Measurements from ENCODE around the gene UGT8. TPM values are rescaled to one million over a fixed set of nuclear protein-coding genes. Genes with fewer than 3 reads are reported as not detected.

UGT8 gene
- total RNA-seq, 1 donor from 2014 or later: 1.2 TPM

DNA sequence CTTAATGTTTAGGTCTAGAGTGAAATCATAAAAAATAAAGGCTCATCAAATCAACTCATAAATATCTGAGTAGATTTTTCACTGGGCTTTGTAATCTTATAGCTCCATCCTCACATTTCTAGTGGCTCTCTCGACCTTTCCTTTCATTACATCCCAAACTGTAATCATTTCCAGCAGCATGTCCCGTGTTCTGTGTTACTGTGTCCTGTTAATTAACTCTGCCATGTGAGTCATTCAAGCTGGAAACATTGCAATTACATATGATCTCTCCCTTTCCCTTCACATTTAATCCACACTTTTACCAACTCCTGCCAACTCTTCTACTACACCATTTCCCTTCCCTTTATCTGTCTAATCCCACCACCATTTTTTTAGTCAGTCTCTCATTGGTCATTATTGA, 75.5 kb downstream of the UGT8 start:
- Histone ChIP-seq H3K27me3 (ENCODE audit: low read depth) (no peaks in the 10 kb centered on the region), H3K36me3 (no peaks in the 10 kb centered on the region), H3K4me3 (no peak overlapping the region), H3K9me3 (no peaks in the 10 kb centered on the region), H3K27ac (no peak overlapping the region), H3K4me1 (no peaks in the 10 kb centered on the region)
- intact Hi-C loops (cut with DNase I): no loop called here
- no peak for DNase-seq
- TF ChIP-seq, protein P1, sequence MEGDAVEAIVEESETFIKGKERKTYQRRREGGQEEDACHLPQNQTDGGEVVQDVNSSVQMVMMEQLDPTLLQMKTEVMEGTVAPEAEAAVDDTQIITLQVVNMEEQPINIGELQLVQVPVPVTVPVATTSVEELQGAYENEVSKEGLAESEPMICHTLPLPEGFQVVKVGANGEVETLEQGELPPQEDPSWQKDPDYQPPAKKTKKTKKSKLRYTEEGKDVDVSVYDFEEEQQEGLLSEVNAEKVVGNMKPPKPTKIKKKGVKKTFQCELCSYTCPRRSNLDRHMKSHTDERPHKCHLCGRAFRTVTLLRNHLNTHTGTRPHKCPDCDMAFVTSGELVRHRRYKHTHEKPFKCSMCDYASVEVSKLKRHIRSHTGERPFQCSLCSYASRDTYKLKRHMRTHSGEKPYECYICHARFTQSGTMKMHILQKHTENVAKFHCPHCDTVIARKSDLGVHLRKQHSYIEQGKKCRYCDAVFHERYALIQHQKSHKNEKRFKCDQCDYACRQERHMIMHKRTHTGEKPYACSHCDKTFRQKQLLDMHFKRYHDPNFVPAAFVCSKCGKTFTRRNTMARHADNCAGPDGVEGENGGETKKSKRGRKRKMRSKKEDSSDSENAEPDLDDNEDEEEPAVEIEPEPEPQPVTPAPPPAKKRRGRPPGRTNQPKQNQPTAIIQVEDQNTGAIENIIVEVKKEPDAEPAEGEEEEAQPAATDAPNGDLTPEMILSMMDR (IDR thresholded peaks at IDR 0.05): no peak
- no peak for ATAC-seq

DNA sequence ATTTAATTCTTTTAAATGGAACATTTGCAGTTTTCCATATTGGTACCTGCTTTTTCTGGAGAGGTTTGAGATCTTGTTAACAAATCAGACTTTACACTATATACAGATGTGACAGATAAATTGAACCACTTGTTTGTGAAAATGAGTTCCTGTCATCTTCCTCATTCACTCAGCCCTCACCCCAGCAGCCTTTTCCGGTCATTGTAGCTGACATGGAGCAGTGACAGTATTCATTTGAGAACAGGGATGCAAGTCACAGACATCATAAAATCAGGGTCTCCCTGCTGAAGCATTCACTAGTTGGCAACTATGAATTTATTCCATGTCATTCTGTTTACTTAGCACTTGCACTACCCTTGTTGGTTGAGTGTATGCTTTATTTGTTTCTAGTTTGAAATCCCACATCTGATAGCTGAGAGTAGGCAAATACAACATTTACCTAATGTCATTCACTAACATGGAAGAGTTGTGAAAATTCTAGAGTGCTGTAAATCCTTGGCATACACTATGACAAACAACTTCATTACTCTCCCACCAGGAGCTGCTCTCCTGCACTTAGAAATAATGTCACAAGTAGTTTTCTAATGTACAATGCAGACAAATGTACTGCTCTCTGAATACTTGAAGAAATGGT, 78.9 kb downstream of the UGT8 start:
- no peak overlapping the region for H3K4me3 ChIP-seq
- DNase-seq: no peak
- no peaks in the 10 kb centered on the region for H3K4me1 ChIP-seq
- no peaks in the 10 kb centered on the region for H3K27me3 ChIP-seq (ENCODE audit: low read depth)
- H3K9me3 ChIP-seq: no peaks in the 10 kb centered on the region
- no peaks in the 10 kb centered on the region for H3K36me3 ChIP-seq
- TF ChIP-seq, protein P1 (IDR thresholded peaks at IDR 0.05): no peak
- ATAC-seq: no peak
- H3K27ac ChIP-seq: no peak overlapping the region
- intact Hi-C loops (cut with DNase I): no loop called here

DNA sequence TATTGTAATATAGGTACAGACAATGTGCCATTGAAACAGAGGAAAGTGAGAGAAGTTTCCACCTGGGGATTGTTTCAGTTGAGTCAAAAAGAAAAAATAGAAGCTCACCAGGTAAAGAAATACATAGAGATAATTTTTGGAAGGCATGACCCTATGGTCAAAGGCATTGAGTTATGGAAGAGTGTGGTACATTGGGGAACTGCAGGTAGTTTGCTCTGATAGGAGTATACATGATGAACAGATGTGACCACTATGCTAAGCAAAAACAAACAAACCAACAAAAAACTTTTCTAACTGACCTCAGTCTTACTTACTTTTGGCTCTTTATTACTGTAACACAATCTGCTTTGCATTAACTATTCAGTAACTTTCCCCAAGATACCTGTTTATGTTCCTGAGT, 85.9 kb downstream of the UGT8 start:
- no peaks in the 10 kb centered on the region for H3K4me1 ChIP-seq
- no peaks in the 10 kb centered on the region for H3K27me3 ChIP-seq (ENCODE audit: low read depth)
- no peaks in the 10 kb centered on the region for H3K9me3 ChIP-seq
- intact Hi-C loops (cut with DNase I): no loop called here
- ATAC-seq (no peak), DNase-seq (no peak)
- TF ChIP-seq, protein P1 (IDR thresholded peaks at IDR 0.05): no peak
- no peaks in the 10 kb centered on the region for H3K36me3 ChIP-seq
- H3K4me3 ChIP-seq: no peak overlapping the region
- no peak overlapping the region for H3K27ac ChIP-seq

GRCh38 chr4:114688059-114688458, 89.5 kb downstream of the UGT8 start:
- H3K36me3 ChIP-seq: no peaks in the 10 kb centered on the region
- ATAC-seq (no peak), DNase-seq (no peak)
- no peak overlapping the region for H3K4me3 ChIP-seq
- no peak overlapping the region for H3K27ac ChIP-seq
- H3K4me1 ChIP-seq: no peaks in the 10 kb centered on the region
- TF ChIP-seq, protein P1 (IDR thresholded peaks at IDR 0.05): no peak
- intact Hi-C loops (cut with DNase I): no loop called here
- H3K27me3 ChIP-seq (ENCODE audit: low read depth): no peaks in the 10 kb centered on the region
- H3K9me3 ChIP-seq: no peaks in the 10 kb centered on the region

GRCh38 chr4:114690571-114690970, 92.0 kb downstream of the UGT8 start:
- no peaks in the 10 kb centered on the region for H3K27me3 ChIP-seq (ENCODE audit: low read depth)
- H3K4me3 ChIP-seq: no peak overlapping the region
- DNase-seq (no peak), ATAC-seq (no peak)
- H3K36me3 ChIP-seq: no peaks in the 10 kb centered on the region
- no peaks in the 10 kb centered on the region for H3K9me3 ChIP-seq
- H3K27ac ChIP-seq: no peak overlapping the region
- intact Hi-C loops (cut with DNase I): no loop called here
- no peaks in the 10 kb centered on the region for H3K4me1 ChIP-seq
- TF ChIP-seq, protein P1 (IDR thresholded peaks at IDR 0.05): no peak

All from lower lobe of right lung (tissue), 2 donors.